NT2/D1 (cell line): ENCODE measurements around the gene KCNG4.
"Not testable (repeated sequence)": the region's sequence is repeated elsewhere in the genome, so short reads cannot be mapped to it uniquely, and the experiment has no call there.

ENCODE experiments used
- SUZ12 ChIP-seq: IDR thresholded peaks from 2 replicates; pipeline ENCODE4 v1.6.1; 2011; ENCODE audit not compliant: insufficient read length, insufficient read depth; ENCODE audit errors: extremely low read depth
- YY1 ChIP-seq: IDR thresholded peaks from 2 replicates; pipeline ENCODE4 v1.6.1; 2011; ENCODE audit not compliant: insufficient read length, insufficient read depth
- ZNF274 ChIP-seq: IDR thresholded peaks from 2 replicates; pipeline ENCODE4 v1.6.1; 2011; ENCODE audit warnings: mild to moderate bottlenecking, low read depth, low read length

DNA sequence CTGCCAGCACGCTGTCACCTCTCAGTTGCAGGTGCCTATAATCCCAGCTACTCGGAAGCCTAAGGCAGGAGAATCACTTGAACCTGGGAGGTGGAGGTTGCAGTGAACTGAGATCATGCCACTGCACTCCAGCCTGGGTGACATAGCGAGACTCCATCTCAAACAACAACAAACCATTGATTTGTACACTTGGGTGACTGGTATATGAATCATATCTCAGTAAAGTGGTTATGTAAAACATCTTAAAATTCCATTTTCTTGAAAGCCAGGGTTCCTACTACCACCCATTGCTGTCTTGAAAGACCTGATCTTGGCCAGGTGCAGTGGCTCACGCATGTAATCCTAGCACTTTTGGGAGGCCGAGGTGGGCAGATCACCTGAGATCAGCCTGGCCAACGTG lies 34.7 kb downstream of the KCNG4 start:
- not testable (repeated sequence) for TF ChIP-seq ZNF274, YY1, SUZ12
